Measurements from ENCODE around the gene P2RY8. TPM values are rescaled to one million over a fixed set of nuclear protein-coding genes. Genes with fewer than 3 reads are reported as not detected.

The P2RY8 gene
- total RNA-seq, 2 experiments from 2014 or later: 27.5 to 28.3 TPM

- peaks cover 25% of the 10 kb centered on the region for H3K36me3 Mint-ChIP-seq (ENCODE audit: low read depth)
- POLR2A ChIA-PET: no interaction called here
- no peaks in the 10 kb centered on the region for H3K27me3 Mint-ChIP-seq
- no peak for TF ChIP-seq CTCF (IDR thresholded peaks at IDR 0.05)
- no peaks in the 10 kb centered on the region for H3K9me3 Mint-ChIP-seq
- intact Hi-C loops (cut with micrococcal nuclease): no loop called here
- CTCF ChIA-PET: no interaction called here
- no peak overlapping the region for H3K4me3 Mint-ChIP-seq
- DNase-seq (no peak), ATAC-seq (peak; percentile 6)
- peaks cover 44% of the 10 kb centered on the region for H3K4me1 Mint-ChIP-seq (ENCODE audit: low read depth)
- H3K27ac Mint-ChIP-seq: peak overlapping the region; percentile 84
These were observed 34.7 kb downstream of the P2RY8 start for GRCh38 chrX:1502241-1502640.

GRCh38 chrX:1500701-1501624 lies 36.0 kb downstream of the P2RY8 start:
- ATAC-seq: peak; percentile 75
- ChIA-PET POLR2A (no interaction called here), CTCF (no interaction called here)
- no peaks in the 10 kb centered on the region for H3K9me3 Mint-ChIP-seq
- peak; percentile 52 for DNase-seq
- H3K27me3 Mint-ChIP-seq: no peaks in the 10 kb centered on the region
- H3K27ac Mint-ChIP-seq: peak overlapping the region; percentile 2
- H3K4me1 Mint-ChIP-seq (ENCODE audit: low read depth): peaks cover 36% of the 10 kb centered on the region
- no peak for TF ChIP-seq CTCF (IDR thresholded peaks at IDR 0.05)
- no peak overlapping the region for H3K4me3 Mint-ChIP-seq
- H3K36me3 Mint-ChIP-seq (ENCODE audit: low read depth): peaks cover 18% of the 10 kb centered on the region
- intact Hi-C loops (cut with micrococcal nuclease): no loop called here

- Mint-ChIP-seq H3K27ac (peak overlapping the region; percentile 76), H3K4me1 (ENCODE audit: low read depth) (peaks cover 30% of the 10 kb centered on the region), H3K4me3 (no peak overlapping the region), H3K9me3 (peaks cover 10% of the 10 kb centered on the region), H3K36me3 (ENCODE audit: low read depth) (peaks cover 17% of the 10 kb centered on the region), H3K27me3 (no peaks in the 10 kb centered on the region)
- ATAC-seq: no peak
- CTCF ChIA-PET: no interaction called here
- POLR2A ChIA-PET: no interaction called here
- no peak for TF ChIP-seq CTCF (IDR thresholded peaks at IDR 0.05)
- intact Hi-C loops (cut with micrococcal nuclease): no loop called here
- DNase-seq: no peak
These were observed 40.9 kb downstream of the P2RY8 start for GRCh38 chrX:1496076-1496475.

- ChIA-PET CTCF (no interaction called here), POLR2A (no interaction called here)
- peaks cover 23% of the 10 kb centered on the region for H3K4me1 Mint-ChIP-seq (ENCODE audit: low read depth)
- TF ChIP-seq CTCF (IDR thresholded peaks at IDR 0.05): no peak
- H3K27me3 Mint-ChIP-seq: no peaks in the 10 kb centered on the region
- peaks cover 10% of the 10 kb centered on the region for H3K9me3 Mint-ChIP-seq
- ATAC-seq (no peak), DNase-seq (no peak)
- intact Hi-C loops (cut with micrococcal nuclease): no loop called here
- H3K4me3 Mint-ChIP-seq: no peak overlapping the region
- H3K27ac Mint-ChIP-seq: peak overlapping the region; percentile 36
- H3K36me3 Mint-ChIP-seq (ENCODE audit: low read depth): peaks cover 23% of the 10 kb centered on the region
These were observed 43.0 kb downstream of the P2RY8 start for GRCh38 chrX:1493877-1494510.

- Mint-ChIP-seq H3K4me1 (ENCODE audit: low read depth) (peaks cover 23% of the 10 kb centered on the region), H3K4me3 (no peak overlapping the region), H3K27ac (peak overlapping the region; percentile 36), H3K9me3 (peaks cover 10% of the 10 kb centered on the region), H3K36me3 (ENCODE audit: low read depth) (peaks cover 28% of the 10 kb centered on the region), H3K27me3 (no peaks in the 10 kb centered on the region)
- CTCF ChIA-PET: no interaction called here
- DNase-seq (no peak), ATAC-seq (no peak)
- TF ChIP-seq CTCF (IDR thresholded peaks at IDR 0.05): no peak
- intact Hi-C loops (cut with micrococcal nuclease): no loop called here
- POLR2A ChIA-PET: no interaction called here
These were observed 43.6 kb downstream of the P2RY8 start for GRCh38 chrX:1493412-1493811.

Measured in activated CD8-positive, alpha-beta T cell treated with anti-CD3 and anti-CD28 coated beads for 36 hours (primary cell).